H1 (cell line): ENCODE measurements around the gene NAP1L3.

Experiments
- CTCF ChIP-seq, 3 experiments: IDR thresholded peaks; 1 replicate in 2 of 3; 2 replicates in 1 of 3; pipeline versions ENCODE4 v1.5.1 to v1.6.1; 2011; ENCODE audit warnings: low read length in 3 of 3, mild to moderate bottlenecking in 3 of 3, inconsistent platforms in 2 of 3, low read depth in 1 of 3, moderate library complexity in 1 of 3; ENCODE audit not compliant: insufficient read depth in 1 of 3; ENCODE audit errors: control extremely low read depth in 1 of 3
- POLR2A ChIP-seq, 2 experiments: IDR thresholded peaks; 1 replicate in 1 of 2; 2 replicates in 1 of 2; pipeline ENCODE4 v1.6.1; 2011; ENCODE audit warnings: low read depth in 2 of 2, low read length in 2 of 2, mild to moderate bottlenecking in 2 of 2; ENCODE audit errors: control extremely low read depth in 1 of 2

- TF ChIP-seq CTCF (IDR thresholded peaks at IDR 0.05; ENCODE audit: control extremely low read depth in 1 of 3, insufficient read depth in 1 of 3, low read depth in 1 of 3, low read length in 3 of 3) = no peak
- no peak for TF ChIP-seq POLR2A (IDR thresholded peaks at IDR 0.05; ENCODE audit: control extremely low read depth in 1 of 2, low read depth in 2 of 2, low read length in 2 of 2)
Measured at GRCh38 chrX:93703701-93704100, 30.3 kb upstream of the NAP1L3 start.
